ENCODE results near the gene BNC2.

GRCh38 chr9:16869882-16870595 is 431 bp downstream of the BNC2 start:
- TF ChIP-seq EZH2 (IDR thresholded peaks at IDR 0.05) (no peak), POLR2AphosphoS5 (IDR thresholded peaks at IDR 0.05; ENCODE audit: borderline replicate concordance, low read depth, low read length) (no peak), FOXP2 (optimal IDR thresholded peaks at IDR 0.05; ENCODE audit: control extremely low read depth, extremely low read length, insufficient read depth) (no peak)
